Naive thymus-derived CD4-positive, alpha-beta T cell (primary cell): ENCODE results near the gene CXCR4. TPM values are rescaled to one million over a fixed set of nuclear protein-coding genes. Genes with fewer than 3 reads are reported as not detected.

Source experiments
- ATAC-seq: fragments of 150-1000 bp; cut with Tn5 transposase; 2 replicates; pipeline ENCODE4 v1.10.0; 2021; ENCODE audit warnings: mild to moderate bottlenecking, moderate library complexity
- CTCF ChIA-PET: fragments of 350-600 bp; sonication (Branson Sonifier 250); formaldehyde crosslinking; loops from one replicate; lab custom pipeline; 2021; ENCODE audit warnings: antibody characterized with exemption; lab: Charles Lee
- POLR2A ChIA-PET: fragments of 350-600 bp; sonication (Branson Sonifier 250); formaldehyde crosslinking; loops from one replicate; lab custom pipeline; 2021; ENCODE audit warnings: antibody characterized with exemption, inconsistent platforms; lab: Charles Lee
- DNase-seq, 9 donors: peaks; one replicate each; pipeline versions ENCODE4 v3.0.0 to v3.0.0-alpha.2; 2020 to 2022; ENCODE audit warnings: mixed read lengths in 1 of 9
- H3K27ac ChIP-seq: one replicate; pipeline ENCODE4 v1.7.0; 2013; ENCODE audit warnings: mild to moderate bottlenecking, low read depth, low read length, moderate library complexity
- H3K27me3 ChIP-seq, 2 donors: one replicate each; pipeline ENCODE4 v1.7.0; 2013; ENCODE audit warnings: low read length in 2 of 2, mild to moderate bottlenecking in 2 of 2, moderate library complexity in 2 of 2; ENCODE audit not compliant: control insufficient read depth in 2 of 2, insufficient read depth in 2 of 2
- H3K36me3 ChIP-seq, 3 experiments: 1 replicate in 2 of 3; 2 replicates in 1 of 3; pipeline ENCODE4 v1.7.0; 2013; ENCODE audit warnings: low read length in 3 of 3, mild to moderate bottlenecking in 3 of 3, moderate library complexity in 1 of 3; ENCODE audit not compliant: insufficient read depth in 3 of 3, control insufficient read depth in 2 of 3
- H3K4me1 ChIP-seq, 2 donors: one replicate each; pipeline ENCODE4 v1.7.0; 2013; ENCODE audit warnings: low read length in 2 of 2, mild to moderate bottlenecking in 2 of 2, moderate library complexity in 1 of 2; ENCODE audit not compliant: control insufficient read depth in 2 of 2, insufficient read depth in 2 of 2
- H3K4me3 ChIP-seq: 2 replicates; pipeline ENCODE4 v1.7.0; 2013; ENCODE audit warnings: mild to moderate bottlenecking, low read length
- H3K9me3 ChIP-seq, 3 experiments: 1 replicate in 2 of 3; 2 replicates in 1 of 3; pipeline ENCODE4 v1.7.0; 2013; ENCODE audit warnings: low read length in 3 of 3; ENCODE audit not compliant: control insufficient read depth in 2 of 3
- H3K27ac Mint-ChIP-seq, 9 donors: one replicate each; pipeline ENCODE4 v1.8.0; 2020 to 2022; ENCODE audit warnings: mixed read lengths in 9 of 9, mild to moderate bottlenecking in 8 of 9, moderate library complexity in 5 of 9, inconsistent platforms in 2 of 9
- H3K27me3 Mint-ChIP-seq, 5 donors: one replicate each; pipeline ENCODE4 v1.8.0; 2021 to 2022; ENCODE audit warnings: mixed read lengths in 5 of 5, mild to moderate bottlenecking in 1 of 5
- H3K36me3 Mint-ChIP-seq, 5 donors: one replicate each; pipeline ENCODE4 v1.8.0; 2020 to 2022; ENCODE audit warnings: mixed read lengths in 5 of 5, mild to moderate bottlenecking in 3 of 5, inconsistent platforms in 1 of 5
- H3K4me1 Mint-ChIP-seq, 7 donors: one replicate each; pipeline ENCODE4 v1.8.0; 2020 to 2022; ENCODE audit warnings: mixed read lengths in 7 of 7, mild to moderate bottlenecking in 3 of 7, inconsistent platforms in 1 of 7
- H3K4me3 Mint-ChIP-seq, 10 donors: one replicate each; pipeline ENCODE4 v1.8.0; 2020 to 2022; ENCODE audit warnings: mild to moderate bottlenecking in 10 of 10, mixed read lengths in 10 of 10, moderate library complexity in 6 of 10, inconsistent platforms in 2 of 10
- H3K9me3 Mint-ChIP-seq, 11 donors: one replicate each; pipeline ENCODE4 v1.8.0; 2020 to 2022; ENCODE audit warnings: mixed read lengths in 11 of 11, mild to moderate bottlenecking in 4 of 11, inconsistent platforms in 1 of 11, moderate library complexity in 1 of 11
- intact Hi-C, 2 donors: fragments of 100-400 bp; cut with micrococcal nuclease; formaldehyde crosslinking; loops; one replicate each; pipeline ENCODE4 v1.15.1; 2023
- polyA plus RNA-seq, 2 donors: library from polyadenylated mRNA; unstranded; fragments of 300-500 nt; fragmentation: Illumina TruSeq; gene quantifications; one replicate each; pipeline ENCODE4 v1.2.3, GENCODE V29; 2021
- total RNA-seq, 6 experiments: library from RNA in 5 of 6; stranded (reverse) in 5 of 6; gene quantifications; 1 replicate in 5 of 6; 2 replicates in 1 of 6; pipeline ENCODE4 v1.2.3 and lab custom pipeline; 2021 to 2026

The CXCR4 gene
- total and polyA plus RNA-seq, 7 experiments from 2014 or later: 239 to 1,323 (median 368) TPM

GRCh38 chr2:136131484-136131960 is 13.6 kb upstream of the CXCR4 start:
- peaks cover 0 to 12% (median 0%) of the 10 kb centered on the region in 5 donors for H3K36me3 Mint-ChIP-seq
- peak overlapping the region; percentile 94 to 100 (median 99) for H3K27ac Mint-ChIP-seq
- H3K4me1 Mint-ChIP-seq: peaks cover 69 to 100% (median 95%) of the 10 kb centered on the region in 7 donors
- peak overlapping the region; percentile 34 for H3K4me3 ChIP-seq
- intact Hi-C loops: loop anchor here (1.0 to 5.0 kb wide), 6 partner anchors 146 to 601 kb away; partner anchors contain the start of genes R3HDM1 (in 2 of the 2), UBXN4 (in 2 of the 2), ZRANB3 (in 2 of the 2) and DARS1 (in 1 of the 2)
- peaks cover 0 to 2% (median 0%) of the 10 kb centered on the region in 11 donors for H3K9me3 Mint-ChIP-seq
- no peaks in the 10 kb centered on the region for H3K27me3 ChIP-seq
- DNase-seq (peak; percentile 30 to 92 (median 87)), ATAC-seq (peak; percentile 49)
- peaks cover 88 to 89% of the 10 kb centered on the region in 2 donors for H3K4me1 ChIP-seq
- H3K27me3 Mint-ChIP-seq: peaks cover 0 to 43% (median 0%) of the 10 kb centered on the region in 5 donors
- H3K9me3 ChIP-seq: no peaks in the 10 kb centered on the region
- peak overlapping the region; percentile 99 for H3K27ac ChIP-seq
- ChIA-PET CTCF (interaction anchor here (0.6 to 3.4 kb wide), 6 partner anchors 12 to 1078 kb away, joined by 3 to 14 read pairs (median 3); no protein-coding TSS in a partner anchor), POLR2A (interaction anchor here (0.6 to 13.4 kb wide), 24 partner anchors 8 to 249 kb away, joined by 3 to 331 read pairs (median 4); partner anchors contain the start of genes CXCR4 and DARS1)
- no peaks in the 10 kb centered on the region for H3K36me3 ChIP-seq
- peak overlapping the region; percentile 79 to 92 (median 86) for H3K4me3 Mint-ChIP-seq

- CTCF ChIA-PET: interaction anchor here (1.5 to 3.4 kb wide), 2 partner anchors 11 to 109 kb away, joined by 4 to 14 read pairs; no protein-coding TSS in a partner anchor
- Histone ChIP-seq H3K27me3 (no peaks in the 10 kb centered on the region), H3K27ac (peak overlapping the region; percentile 99), H3K4me3 (peak overlapping the region; percentile 15), H3K4me1 (peaks cover 89 to 91% of the 10 kb centered on the region in 2 donors), H3K36me3 (no peaks in the 10 kb centered on the region), H3K9me3 (no peaks in the 10 kb centered on the region)
- H3K36me3 Mint-ChIP-seq: peaks cover 0 to 10% (median 0%) of the 10 kb centered on the region in 5 donors
- H3K27ac Mint-ChIP-seq: peak overlapping the region; percentile 94 to 100 (median 99)
- peaks cover 0 to 47% (median 0%) of the 10 kb centered on the region in 5 donors for H3K27me3 Mint-ChIP-seq
- H3K4me3 Mint-ChIP-seq: peak overlapping the region; percentile 10 to 92 (median 86)
- H3K4me1 Mint-ChIP-seq: peaks cover 69 to 100% (median 98%) of the 10 kb centered on the region in 7 donors
- intact Hi-C loops: loop anchor here (2.0 to 5.0 kb wide), 5 partner anchors 152 to 600 kb away; partner anchors contain the start of genes R3HDM1 (in 2 of the 2), UBXN4 (in 2 of the 2) and ZRANB3 (in 2 of the 2)
- peaks cover 0 to 2% (median 0%) of the 10 kb centered on the region in 11 donors for H3K9me3 Mint-ChIP-seq
- ATAC-seq: no peak
- POLR2A ChIA-PET: interaction anchor here (0.7 to 13.4 kb wide), 20 partner anchors 7 to 250 kb away, joined by 3 to 331 read pairs (median 6); partner anchors contain the start of genes CXCR4 and DARS1
- DNase-seq: peak in 1 of 9 donors; percentile 8
Observed at GRCh38 chr2:136130511-136130910, 12.6 kb upstream of the CXCR4 start.

GRCh38 chr2:136130045-136130444 is 12.1 kb upstream of the CXCR4 start:
- Histone ChIP-seq H3K36me3 (no peaks in the 10 kb centered on the region), H3K27ac (peak overlapping the region; percentile 99), H3K4me3 (peak overlapping the region; percentile 1), H3K4me1 (peaks cover 89 to 91% of the 10 kb centered on the region in 2 donors), H3K9me3 (no peaks in the 10 kb centered on the region), H3K27me3 (no peaks in the 10 kb centered on the region)
- peaks cover 0 to 10% (median 0%) of the 10 kb centered on the region in 5 donors for H3K36me3 Mint-ChIP-seq
- H3K27ac Mint-ChIP-seq: peak overlapping the region; percentile 94 to 100 (median 99)
- ChIA-PET POLR2A (interaction anchor here (0.7 to 13.4 kb wide), 20 partner anchors 6 to 251 kb away, joined by 3 to 331 read pairs (median 5); partner anchors contain the start of genes CXCR4 and DARS1), CTCF (interaction anchor here (1.5 to 3.4 kb wide), 2 partner anchors 11 to 110 kb away, joined by 4 to 14 read pairs; no protein-coding TSS in a partner anchor)
- H3K4me3 Mint-ChIP-seq: peak overlapping the region; percentile 72 to 92 (median 82)
- ATAC-seq (no peak), DNase-seq (no peak)
- H3K4me1 Mint-ChIP-seq: peaks cover 65 to 100% (median 98%) of the 10 kb centered on the region in 7 donors
- intact Hi-C loops: loop anchor here (2.0 to 5.0 kb wide), 5 partner anchors 152 to 599 kb away; partner anchors contain the start of genes R3HDM1 (in 2 of the 2), UBXN4 (in 2 of the 2) and ZRANB3 (in 2 of the 2)
- peaks cover 0 to 50% (median 0%) of the 10 kb centered on the region in 5 donors for H3K27me3 Mint-ChIP-seq
- H3K9me3 Mint-ChIP-seq: peaks cover 0 to 2% (median 0%) of the 10 kb centered on the region in 11 donors

- CTCF ChIA-PET: interaction anchor here (0.7 to 3.4 kb wide), 3 partner anchors 10 to 184 kb away, joined by 3 to 14 read pairs (median 4); no protein-coding TSS in a partner anchor
- H3K4me3 ChIP-seq: peak overlapping the region; percentile 36
Observed at GRCh38 chr2:136129601-136130000, 11.7 kb upstream of the CXCR4 start.

GRCh38 chr2:136128905-136129304 is 11.0 kb upstream of the CXCR4 start:
- Histone ChIP-seq H3K9me3 (no peaks in the 10 kb centered on the region), H3K4me1 (peaks cover 89 to 91% of the 10 kb centered on the region in 2 donors), H3K27me3 (no peaks in the 10 kb centered on the region), H3K36me3 (no peaks in the 10 kb centered on the region), H3K27ac (peak overlapping the region; percentile 99), H3K4me3 (peak overlapping the region; percentile 36)
- DNase-seq (peak in 1 of 9 donors; percentile 13), ATAC-seq (no peak)
- intact Hi-C loops: loop anchor here in 1 of 2 donors (1.0 kb wide), 4 partner anchors 10 to 167 kb away; partner anchors contain the start of gene CXCR4
- POLR2A ChIA-PET: interaction anchor here (1.0 to 13.4 kb wide), 14 partner anchors 8 to 252 kb away, joined by 3 to 331 read pairs (median 22); partner anchors contain the start of gene CXCR4
- CTCF ChIA-PET: interaction anchor here (0.6 to 3.4 kb wide), 4 partner anchors 10 to 185 kb away, joined by 3 to 14 read pairs (median 4); no protein-coding TSS in a partner anchor
- peak overlapping the region; percentile 94 to 100 (median 99) for H3K27ac Mint-ChIP-seq
- H3K4me1 Mint-ChIP-seq: peaks cover 64 to 100% (median 98%) of the 10 kb centered on the region in 7 donors
- H3K36me3 Mint-ChIP-seq: peaks cover 0 to 10% (median 0%) of the 10 kb centered on the region in 5 donors
- H3K4me3 Mint-ChIP-seq: peak overlapping the region; percentile 46 to 92 (median 81)
- peaks cover 0 to 2% (median 0%) of the 10 kb centered on the region in 11 donors for H3K9me3 Mint-ChIP-seq
- peaks cover 0 to 56% (median 0%) of the 10 kb centered on the region in 5 donors for H3K27me3 Mint-ChIP-seq

More at GRCh38 chr2:136129601-136130000, 11.7 kb upstream of the CXCR4 start:
- H3K36me3 Mint-ChIP-seq: peaks cover 0 to 10% (median 0%) of the 10 kb centered on the region in 5 donors
- H3K9me3 Mint-ChIP-seq: peaks cover 0 to 2% (median 0%) of the 10 kb centered on the region in 11 donors
- peak overlapping the region; percentile 72 to 92 (median 81) for H3K4me3 Mint-ChIP-seq
- Histone ChIP-seq H3K4me1 (peaks cover 89 to 91% of the 10 kb centered on the region in 2 donors), H3K9me3 (no peaks in the 10 kb centered on the region), H3K27me3 (no peaks in the 10 kb centered on the region), H3K36me3 (no peaks in the 10 kb centered on the region), H3K27ac (peak overlapping the region; percentile 99)
- intact Hi-C loops: loop anchor here in 1 of 2 donors (1.0 kb wide), 4 partner anchors 10 to 167 kb away; partner anchors contain the start of gene CXCR4
- H3K27me3 Mint-ChIP-seq: peaks cover 0 to 51% (median 0%) of the 10 kb centered on the region in 5 donors
- H3K4me1 Mint-ChIP-seq: peaks cover 65 to 100% (median 98%) of the 10 kb centered on the region in 7 donors
- H3K27ac Mint-ChIP-seq: peak overlapping the region; percentile 94 to 100 (median 99)
- ATAC-seq: peak; percentile 60
- DNase-seq: peak in 7 of 9 donors; percentile 80 to 92 (median 88)
- POLR2A ChIA-PET: interaction anchor here (0.9 to 13.4 kb wide), 19 partner anchors 6 to 251 kb away, joined by 3 to 331 read pairs (median 7); partner anchors contain the start of genes CXCR4 and DARS1
